ENCODE measurements around the gene TUBB.
"Not testable (repeated sequence)": the region's sequence is repeated elsewhere in the genome, so short reads cannot be mapped to it uniquely, and the experiment has no call there.

TUBB gene

DNA sequence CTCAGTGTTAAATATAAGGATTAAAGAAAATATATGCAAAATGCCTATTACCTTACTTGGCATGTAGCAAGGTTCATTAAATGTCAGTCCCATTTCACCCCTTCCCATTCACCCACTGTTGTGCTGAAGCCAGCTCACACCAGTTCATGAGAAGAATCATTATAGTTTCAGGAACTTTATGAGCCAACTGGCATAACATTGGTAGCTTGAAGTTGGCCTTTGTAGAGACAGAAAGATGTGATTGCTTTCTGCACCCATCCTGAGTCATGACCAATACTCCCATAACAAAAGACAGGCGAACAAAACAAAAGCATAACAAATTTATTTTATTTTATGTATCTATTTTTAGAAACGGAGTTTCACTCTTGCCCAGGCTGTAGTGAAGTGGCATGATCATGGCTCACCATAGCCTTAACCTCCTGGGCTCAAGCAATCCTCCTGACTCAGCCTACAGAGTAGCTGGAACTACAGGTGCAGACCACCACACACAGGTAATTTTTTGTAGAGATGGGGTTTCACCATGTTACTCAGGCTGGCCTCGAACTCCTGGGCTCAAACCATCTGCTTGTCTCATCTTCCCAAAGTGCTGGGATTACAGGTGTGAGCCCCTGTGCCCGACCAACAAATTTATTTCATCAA lies 41.8 kb downstream of the TUBB start:
- no peak for DNase-seq (ENCODE audit: low read depth)

GRCh38 chr6:30763155-30763617 lies 43.0 kb downstream of the TUBB start:
- DNase-seq (ENCODE audit: low read depth) = no peak

- no peak for DNase-seq (ENCODE audit: low read depth)
Measured at GRCh38 chr6:30763618-30764489, 43.7 kb downstream of the TUBB start.

DNA sequence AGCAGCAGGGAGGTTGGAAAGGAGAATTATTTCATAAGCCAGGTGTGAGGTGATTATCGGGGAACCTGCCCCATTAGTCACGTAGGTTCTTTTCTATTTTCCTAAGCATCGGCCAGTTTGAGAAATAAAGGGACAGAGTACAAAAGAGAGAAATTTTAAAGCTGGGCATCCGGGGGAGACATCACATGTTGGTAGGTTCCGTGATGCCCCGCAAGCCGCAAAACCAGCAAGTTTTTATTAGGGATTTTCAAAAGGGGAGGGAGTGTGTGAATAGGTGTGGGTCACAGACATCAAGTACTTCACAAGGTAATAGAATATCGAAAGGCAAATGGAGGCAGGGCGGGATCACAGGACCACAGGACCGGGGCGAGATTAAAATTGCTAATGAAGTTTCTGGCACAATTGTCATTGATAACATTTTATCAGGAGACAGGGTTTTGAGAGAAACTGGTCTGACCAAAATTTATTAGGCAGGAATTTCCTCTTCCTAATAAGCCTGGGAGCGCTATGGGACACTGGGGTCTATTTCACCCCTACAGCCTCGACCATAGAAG lies 44.4 kb downstream of the TUBB start:
- DNase-seq (ENCODE audit: low read depth) = not testable (repeated sequence)

DNA sequence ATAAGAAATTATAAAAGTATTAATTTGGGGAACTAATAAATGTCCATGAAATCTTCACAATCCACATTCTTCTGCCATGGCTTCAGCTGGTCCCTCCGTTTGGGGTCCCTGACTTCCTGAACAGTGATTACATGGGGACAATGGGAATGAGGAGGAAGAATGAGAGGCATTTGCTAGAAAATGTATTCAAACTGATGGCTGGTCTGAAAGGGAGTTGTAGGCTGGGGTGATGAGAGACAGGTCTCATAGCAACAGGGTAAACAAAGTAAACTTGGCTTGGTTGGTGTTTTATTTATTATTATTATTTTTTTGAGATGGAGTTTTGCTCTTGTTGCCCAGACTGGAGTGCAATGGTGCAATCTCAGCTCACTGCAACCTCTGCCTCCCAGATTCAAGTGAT lies 45.3 kb downstream of the TUBB start:
- DNase-seq (ENCODE audit: low read depth) = not testable (repeated sequence)

GRCh38 chr6:30766461-30767157 lies 46.5 kb downstream of the TUBB start:
- DNase-seq (ENCODE audit: low read depth) = no peak

- no peak for DNase-seq (ENCODE audit: low read depth)
Measured at GRCh38 chr6:30767158-30767943, 47.2 kb downstream of the TUBB start.

GRCh38 chr6:30767944-30768301 lies 47.8 kb downstream of the TUBB start:
- DNase-seq (ENCODE audit: low read depth) = no peak

- no peak for DNase-seq (ENCODE audit: low read depth)
Measured at GRCh38 chr6:30768634-30769087, 48.5 kb downstream of the TUBB start.

GRCh38 chr6:30769088-30769852 lies 49.1 kb downstream of the TUBB start:
- DNase-seq (ENCODE audit: low read depth) = peak; percentile 71

DNA sequence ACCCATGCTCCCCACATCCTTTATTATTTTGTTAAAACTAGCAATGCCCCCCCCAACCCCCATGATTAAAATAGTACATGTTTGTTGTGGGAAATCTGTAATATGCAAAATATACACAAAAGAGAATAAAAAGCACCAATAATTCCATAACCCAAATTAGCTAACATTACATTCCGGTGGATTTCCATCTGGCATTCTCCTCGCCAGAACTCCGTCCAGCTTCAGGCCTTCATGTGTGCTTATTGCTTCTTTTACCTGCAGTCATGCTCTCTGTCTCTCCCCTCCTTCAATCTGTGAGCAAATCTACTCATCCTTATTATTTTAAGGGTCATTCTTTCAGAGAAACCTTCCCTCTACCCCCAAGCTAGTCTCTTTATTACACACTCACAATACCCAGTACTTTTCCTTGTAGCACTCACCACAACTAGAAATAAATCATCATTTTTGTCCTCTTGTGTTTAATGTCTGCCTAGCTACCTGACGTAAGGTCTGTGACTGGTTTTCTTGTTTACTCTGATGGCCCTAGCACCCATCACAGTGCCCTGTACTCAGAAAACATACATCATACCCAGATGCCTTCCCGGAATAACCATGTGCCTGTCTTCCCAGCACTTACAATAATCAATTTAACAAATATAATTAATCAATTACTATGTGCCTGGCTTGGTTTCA lies 49.8 kb downstream of the TUBB start:
- DNase-seq (ENCODE audit: low read depth) = peak; percentile 39

DNA sequence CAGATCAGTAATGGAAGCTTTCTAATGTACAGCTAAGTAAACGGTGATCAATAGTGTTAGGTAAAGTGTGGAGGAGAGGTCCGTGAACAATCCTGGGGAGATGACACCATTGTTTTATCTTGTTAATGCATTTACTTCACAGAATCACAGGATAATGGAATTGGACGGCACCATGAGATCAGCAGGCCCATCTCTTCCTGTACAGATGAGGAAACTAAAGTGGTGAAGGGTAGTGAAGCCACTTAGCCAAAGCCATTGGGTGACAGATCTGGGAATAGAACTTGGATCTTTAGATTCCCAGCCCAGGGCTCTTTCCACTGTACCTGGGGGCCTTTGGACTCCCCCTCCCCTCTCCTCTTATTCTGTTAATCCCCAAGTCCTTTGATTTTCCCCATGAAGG lies 50.4 kb downstream of the TUBB start:
- no peak for DNase-seq (ENCODE audit: low read depth)

DNA sequence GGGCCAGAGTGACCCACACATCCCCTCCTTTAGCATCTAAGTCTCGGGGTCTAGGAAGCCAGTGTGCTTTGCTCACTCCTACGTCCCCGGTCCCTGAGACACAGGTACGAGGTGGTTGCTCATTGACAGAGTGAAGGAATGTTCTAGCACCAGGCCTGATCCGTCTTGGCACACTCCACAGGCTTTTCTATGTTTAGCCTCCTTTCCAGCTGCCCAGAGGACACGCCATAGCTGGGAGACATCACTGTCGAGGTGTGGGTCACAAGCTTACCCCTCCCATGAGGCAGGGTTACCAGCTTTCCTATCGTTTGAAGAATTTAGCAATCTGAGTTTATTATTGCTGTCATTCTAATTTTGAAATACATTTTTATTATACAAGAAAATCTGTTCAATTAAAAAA lies 54.5 kb downstream of the TUBB start:
- no peak for DNase-seq (ENCODE audit: low read depth)
